Measurements from ENCODE around the gene UNC13C.

Gene UNC13C

DNA sequence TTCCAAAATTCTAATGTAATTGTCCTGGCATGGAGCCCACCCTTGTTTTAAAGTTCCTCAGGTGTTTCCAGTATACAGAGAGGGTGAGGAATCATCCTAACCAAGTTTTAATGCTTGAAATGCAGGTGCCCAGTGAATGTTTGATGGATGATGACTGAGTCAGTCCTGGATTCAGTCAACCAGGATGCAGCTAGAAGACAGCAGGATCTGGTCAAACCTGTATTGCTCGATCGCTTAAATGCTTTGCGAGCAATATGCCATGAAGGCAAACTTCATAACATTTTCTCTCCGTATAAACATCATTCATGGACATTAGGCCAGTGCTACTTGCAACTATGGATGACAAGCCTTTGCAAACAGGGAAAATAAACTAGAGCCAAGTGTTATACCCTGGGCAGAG lies 627.3 kb downstream of the UNC13C start:
- Histone ChIP-seq H3K4me3 (ENCODE audit: low read length) (no peak overlapping the region), H3K27ac (ENCODE audit: low read length) (no peak overlapping the region), H3K9me3 (ENCODE audit: control insufficient read depth, insufficient read depth, low read length) (no peaks in the 10 kb centered on the region), H3K4me1 (ENCODE audit: control insufficient read depth, insufficient read depth, low read length) (no peaks in the 10 kb centered on the region), H3K27me3 (ENCODE audit: control insufficient read depth, insufficient read depth, low read length) (no peaks in the 10 kb centered on the region), H3K36me3 (ENCODE audit: control insufficient read depth, insufficient read depth, low read length) (no peaks in the 10 kb centered on the region)
- WGBS (ENCODE audit: insufficient coverage, insufficient read length) = no CpG with 5 or more reads among the region's 4 CpGs
- DNase-seq (ENCODE audit: low read depth, low spot score) = no peak

DNA sequence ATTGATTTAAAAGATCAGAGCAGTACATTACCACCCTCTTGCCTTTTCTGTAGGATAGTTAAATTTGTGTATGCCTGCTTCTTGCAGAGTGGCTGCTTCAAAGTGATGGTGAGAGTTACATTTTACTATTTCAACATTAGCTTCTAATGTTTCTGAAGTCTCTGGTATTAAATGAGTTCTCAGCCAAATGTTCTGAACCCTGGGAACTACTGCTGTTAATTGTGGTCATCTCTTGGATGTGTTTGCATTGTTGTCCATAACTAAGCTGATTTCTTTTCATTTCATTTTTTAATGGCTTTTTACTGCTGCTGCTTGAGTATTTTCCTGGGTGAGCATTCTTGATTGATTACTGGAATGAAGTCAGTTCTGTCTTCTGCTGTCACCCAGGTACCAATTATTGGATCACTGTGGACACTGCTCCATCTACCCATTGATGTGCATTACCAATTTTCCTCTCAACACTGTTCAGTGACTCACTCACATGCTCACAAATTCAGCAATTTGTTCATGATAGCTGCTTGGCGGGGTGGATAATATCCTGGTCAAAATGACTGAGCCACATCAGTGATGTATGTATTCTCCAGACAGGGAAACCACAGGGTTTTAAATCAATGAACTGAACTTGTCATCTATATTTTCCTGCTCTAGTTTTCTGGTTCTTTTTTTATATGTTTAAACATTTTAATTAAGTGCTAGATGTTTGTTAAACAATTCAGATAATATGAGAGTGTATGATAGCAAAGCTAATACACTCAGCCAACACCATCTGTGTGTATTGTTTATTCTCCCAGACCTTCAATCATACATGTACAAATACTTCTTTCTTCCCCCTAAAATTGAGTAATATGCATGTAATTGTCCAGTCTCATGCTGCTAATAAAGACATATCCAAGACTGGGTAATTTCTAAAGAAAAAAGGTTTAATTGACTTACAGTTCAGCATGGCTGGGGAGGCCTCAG lies 630.9 kb downstream of the UNC13C start:
- no peak for DNase-seq (ENCODE audit: low read depth, low spot score)
- H3K4me3 ChIP-seq (ENCODE audit: low read length) = no peak overlapping the region
- H3K27ac ChIP-seq (ENCODE audit: low read length) = no peak overlapping the region
- H3K27me3 ChIP-seq (ENCODE audit: control insufficient read depth, insufficient read depth, low read length) = no peaks in the 10 kb centered on the region
- no peaks in the 10 kb centered on the region for H3K4me1 ChIP-seq (ENCODE audit: control insufficient read depth, insufficient read depth, low read length)
- WGBS (ENCODE audit: insufficient coverage, insufficient read length) = no CpG with 5 or more reads among the region's 1 CpG
- no peaks in the 10 kb centered on the region for H3K9me3 ChIP-seq (ENCODE audit: control insufficient read depth, insufficient read depth, low read length)
- no peaks in the 10 kb centered on the region for H3K36me3 ChIP-seq (ENCODE audit: control insufficient read depth, insufficient read depth, low read length)

DNA sequence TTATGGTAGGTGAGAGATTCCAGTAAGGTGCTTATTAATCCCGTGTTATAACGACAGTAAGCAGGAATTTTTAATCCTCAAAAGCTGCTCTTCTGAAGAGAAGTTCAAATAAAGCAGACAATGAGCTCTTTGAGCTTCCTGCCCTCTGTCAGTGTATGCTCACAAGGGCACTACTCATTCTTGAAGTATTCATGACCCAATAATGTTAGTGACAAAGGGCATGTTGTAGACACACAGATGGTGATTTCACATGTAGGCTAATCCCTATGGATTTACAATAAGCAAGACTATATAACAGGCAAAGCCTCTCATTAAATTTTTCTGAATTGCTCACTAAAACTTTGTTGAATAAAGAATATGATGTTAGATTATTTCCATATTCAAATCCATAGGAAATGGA lies 639.9 kb downstream of the UNC13C start:
- Histone ChIP-seq H3K36me3 (ENCODE audit: control insufficient read depth, insufficient read depth, low read length) (no peaks in the 10 kb centered on the region), H3K4me1 (ENCODE audit: control insufficient read depth, insufficient read depth, low read length) (no peaks in the 10 kb centered on the region), H3K27me3 (ENCODE audit: control insufficient read depth, insufficient read depth, low read length) (no peaks in the 10 kb centered on the region), H3K4me3 (ENCODE audit: low read length) (no peak overlapping the region), H3K27ac (ENCODE audit: low read length) (no peak overlapping the region), H3K9me3 (ENCODE audit: control insufficient read depth, insufficient read depth, low read length) (no peaks in the 10 kb centered on the region)
- no CpG with 5 or more reads among the region's 2 CpGs for WGBS (ENCODE audit: insufficient coverage, insufficient read length)
- DNase-seq (ENCODE audit: low read depth, low spot score) = no peak

DNA sequence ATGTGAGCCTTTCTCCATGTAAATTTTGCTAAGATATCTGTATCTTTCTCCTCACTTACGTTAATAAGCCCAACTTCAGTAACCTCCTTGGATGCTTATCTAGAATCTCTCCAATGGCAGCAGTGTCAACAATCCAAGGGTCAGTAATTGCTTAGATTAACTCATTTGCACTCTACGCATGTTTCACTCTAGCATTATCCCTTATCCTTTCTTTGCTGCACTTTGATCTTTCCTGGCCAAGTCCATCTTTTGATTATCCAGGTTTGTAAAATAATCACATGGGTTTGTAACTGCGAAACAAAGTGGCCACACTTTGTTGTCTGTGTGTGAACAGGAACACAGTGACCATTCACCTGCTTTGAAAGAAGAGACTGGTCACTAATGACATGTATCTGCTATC lies 640.9 kb downstream of the UNC13C start:
- H3K27ac ChIP-seq (ENCODE audit: low read length) = no peak overlapping the region
- H3K4me3 ChIP-seq (ENCODE audit: low read length) = no peak overlapping the region
- H3K9me3 ChIP-seq (ENCODE audit: control insufficient read depth, insufficient read depth, low read length) = no peaks in the 10 kb centered on the region
- no CpG with 5 or more reads among the region's 3 CpGs for WGBS (ENCODE audit: insufficient coverage, insufficient read length)
- H3K4me1 ChIP-seq (ENCODE audit: control insufficient read depth, insufficient read depth, low read length) = no peaks in the 10 kb centered on the region
- H3K27me3 ChIP-seq (ENCODE audit: control insufficient read depth, insufficient read depth, low read length) = no peaks in the 10 kb centered on the region
- no peaks in the 10 kb centered on the region for H3K36me3 ChIP-seq (ENCODE audit: control insufficient read depth, insufficient read depth, low read length)
- no peak for DNase-seq (ENCODE audit: low read depth, low spot score)

DNA sequence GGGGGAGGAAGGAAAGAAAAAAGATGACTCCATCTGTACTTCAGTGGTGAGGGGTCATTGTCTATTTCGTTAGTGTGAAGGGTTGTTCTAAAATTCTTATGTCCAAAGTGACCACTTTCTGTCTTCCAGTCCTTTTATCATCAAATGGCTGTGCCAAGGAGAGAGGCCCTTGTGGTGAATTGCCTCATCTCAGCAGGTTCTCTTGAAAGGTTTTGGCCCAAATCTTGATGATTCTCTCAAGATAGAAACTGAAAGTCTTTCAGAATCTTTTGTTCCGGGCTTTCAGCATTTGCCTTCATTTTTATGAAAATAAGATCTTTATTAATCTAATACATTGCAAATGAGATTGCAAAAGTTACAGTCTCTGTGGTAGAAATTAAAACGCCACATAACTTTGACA lies 642.7 kb downstream of the UNC13C start:
- no peaks in the 10 kb centered on the region for H3K36me3 ChIP-seq (ENCODE audit: control insufficient read depth, insufficient read depth, low read length)
- no peak overlapping the region for H3K27ac ChIP-seq (ENCODE audit: low read length)
- no CpG with 5 or more reads among the region's 3 CpGs for WGBS (ENCODE audit: insufficient coverage, insufficient read length)
- H3K4me3 ChIP-seq (ENCODE audit: low read length) = no peak overlapping the region
- DNase-seq (ENCODE audit: low read depth, low spot score) = no peak
- H3K4me1 ChIP-seq (ENCODE audit: control insufficient read depth, insufficient read depth, low read length) = no peaks in the 10 kb centered on the region
- no peaks in the 10 kb centered on the region for H3K27me3 ChIP-seq (ENCODE audit: control insufficient read depth, insufficient read depth, low read length)
- H3K9me3 ChIP-seq (ENCODE audit: control insufficient read depth, insufficient read depth, low read length) = no peaks in the 10 kb centered on the region

GRCh38 chr15:54636147-54636546 lies 657.9 kb downstream of the UNC13C start:
- Histone ChIP-seq H3K27ac (ENCODE audit: low read length) (no peak overlapping the region), H3K4me3 (ENCODE audit: low read length) (no peak overlapping the region), H3K4me1 (ENCODE audit: control insufficient read depth, insufficient read depth, low read length) (no peaks in the 10 kb centered on the region), H3K9me3 (ENCODE audit: control insufficient read depth, insufficient read depth, low read length) (no peaks in the 10 kb centered on the region), H3K27me3 (ENCODE audit: control insufficient read depth, insufficient read depth, low read length) (no peaks in the 10 kb centered on the region), H3K36me3 (ENCODE audit: control insufficient read depth, insufficient read depth, low read length) (no peaks in the 10 kb centered on the region)
- no peak for DNase-seq (ENCODE audit: low read depth, low spot score)
- WGBS (ENCODE audit: insufficient coverage, insufficient read length) = no CpG with 5 or more reads among the region's 4 CpGs

DNA sequence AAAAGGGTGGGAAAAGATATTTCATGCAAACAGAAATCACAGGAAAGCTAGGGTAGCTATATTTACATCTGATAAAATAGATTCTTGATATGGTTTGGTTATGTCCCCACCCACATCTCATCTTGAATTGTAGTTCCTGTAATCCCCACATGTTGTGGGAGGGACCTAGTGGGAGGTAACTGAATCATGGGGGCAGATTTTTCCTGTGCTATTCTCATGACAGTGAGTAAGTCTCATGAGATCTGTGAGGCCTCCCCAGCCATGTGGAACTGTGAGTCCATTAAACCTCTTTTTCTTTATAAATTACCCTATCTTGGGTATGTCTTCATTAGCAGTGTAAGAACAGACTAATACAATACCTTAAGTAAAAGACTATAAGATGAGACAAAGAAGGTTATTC lies 660.4 kb downstream of the UNC13C start:
- H3K9me3 ChIP-seq (ENCODE audit: control insufficient read depth, insufficient read depth, low read length) = no peaks in the 10 kb centered on the region
- no peak overlapping the region for H3K27ac ChIP-seq (ENCODE audit: low read length)
- no peaks in the 10 kb centered on the region for H3K36me3 ChIP-seq (ENCODE audit: control insufficient read depth, insufficient read depth, low read length)
- H3K4me1 ChIP-seq (ENCODE audit: control insufficient read depth, insufficient read depth, low read length) = no peaks in the 10 kb centered on the region
- no peak overlapping the region for H3K4me3 ChIP-seq (ENCODE audit: low read length)
- no peaks in the 10 kb centered on the region for H3K27me3 ChIP-seq (ENCODE audit: control insufficient read depth, insufficient read depth, low read length)
- no peak for DNase-seq (ENCODE audit: low read depth, low spot score)

- no peak overlapping the region for H3K4me3 ChIP-seq (ENCODE audit: low read length)
- no peaks in the 10 kb centered on the region for H3K4me1 ChIP-seq (ENCODE audit: control insufficient read depth, insufficient read depth, low read length)
- no peaks in the 10 kb centered on the region for H3K9me3 ChIP-seq (ENCODE audit: control insufficient read depth, insufficient read depth, low read length)
- no peak overlapping the region for H3K27ac ChIP-seq (ENCODE audit: low read length)
- no peak for DNase-seq (ENCODE audit: low read depth, low spot score)
- H3K36me3 ChIP-seq (ENCODE audit: control insufficient read depth, insufficient read depth, low read length) = no peaks in the 10 kb centered on the region
- no CpG with 5 or more reads among the region's 2 CpGs for WGBS (ENCODE audit: insufficient coverage, insufficient read length)
- H3K27me3 ChIP-seq (ENCODE audit: control insufficient read depth, insufficient read depth, low read length) = no peaks in the 10 kb centered on the region
Observed at GRCh38 chr15:54640873-54641272, 662.6 kb downstream of the UNC13C start.

- WGBS (ENCODE audit: insufficient coverage, insufficient read length) = no CpG with 5 or more reads among the region's 2 CpGs
- Histone ChIP-seq H3K9me3 (ENCODE audit: control insufficient read depth, insufficient read depth, low read length) (peaks cover 2% of the 10 kb centered on the region; the same call in 1 of the 2 replicates), H3K27ac (ENCODE audit: low read length) (no peak overlapping the region), H3K4me1 (ENCODE audit: control insufficient read depth, insufficient read depth, low read length) (no peaks in the 10 kb centered on the region), H3K36me3 (ENCODE audit: control insufficient read depth, insufficient read depth, low read length) (no peaks in the 10 kb centered on the region), H3K4me3 (ENCODE audit: low read length) (no peak overlapping the region), H3K27me3 (ENCODE audit: control insufficient read depth, insufficient read depth, low read length) (no peaks in the 10 kb centered on the region)
- no peak for DNase-seq (ENCODE audit: low read depth, low spot score)
Observed at GRCh38 chr15:54644796-54645195, 666.6 kb downstream of the UNC13C start.

GRCh38 chr15:54659646-54660045 lies 681.4 kb downstream of the UNC13C start:
- H3K36me3 ChIP-seq (ENCODE audit: control insufficient read depth, insufficient read depth, low read length) = no peaks in the 10 kb centered on the region
- no peak overlapping the region for H3K27ac ChIP-seq (ENCODE audit: low read length)
- no peaks in the 10 kb centered on the region for H3K27me3 ChIP-seq (ENCODE audit: control insufficient read depth, insufficient read depth, low read length)
- H3K9me3 ChIP-seq (ENCODE audit: control insufficient read depth, insufficient read depth, low read length) = no peaks in the 10 kb centered on the region
- no peak overlapping the region for H3K4me3 ChIP-seq (ENCODE audit: low read length)
- no peak for DNase-seq (ENCODE audit: low read depth, low spot score)
- no peaks in the 10 kb centered on the region for H3K4me1 ChIP-seq (ENCODE audit: control insufficient read depth, insufficient read depth, low read length)
- WGBS (ENCODE audit: insufficient coverage, insufficient read length) = no CpG with 5 or more reads among the region's 2 CpGs

- no CpG with 5 or more reads among the region's 5 CpGs for WGBS (ENCODE audit: insufficient coverage, insufficient read length)
- no peak for DNase-seq (ENCODE audit: low read depth, low spot score)
- Histone ChIP-seq H3K27me3 (ENCODE audit: control insufficient read depth, insufficient read depth, low read length) (no peaks in the 10 kb centered on the region), H3K4me3 (ENCODE audit: low read length) (no peak overlapping the region), H3K27ac (ENCODE audit: low read length) (no peak overlapping the region), H3K9me3 (ENCODE audit: control insufficient read depth, insufficient read depth, low read length) (no peaks in the 10 kb centered on the region), H3K36me3 (ENCODE audit: control insufficient read depth, insufficient read depth, low read length) (no peaks in the 10 kb centered on the region), H3K4me1 (ENCODE audit: control insufficient read depth, insufficient read depth, low read length) (no peaks in the 10 kb centered on the region)
Observed at GRCh38 chr15:54660356-54660755, 682.1 kb downstream of the UNC13C start.

Measured in iPS DF 6.9 (cell line).